ENCODE measurements around the gene FAM171A1.
"Not testable (repeated sequence)": the region's sequence is repeated elsewhere in the genome, so short reads cannot be mapped to it uniquely, and the experiment has no call there.

Gene FAM171A1

DNA sequence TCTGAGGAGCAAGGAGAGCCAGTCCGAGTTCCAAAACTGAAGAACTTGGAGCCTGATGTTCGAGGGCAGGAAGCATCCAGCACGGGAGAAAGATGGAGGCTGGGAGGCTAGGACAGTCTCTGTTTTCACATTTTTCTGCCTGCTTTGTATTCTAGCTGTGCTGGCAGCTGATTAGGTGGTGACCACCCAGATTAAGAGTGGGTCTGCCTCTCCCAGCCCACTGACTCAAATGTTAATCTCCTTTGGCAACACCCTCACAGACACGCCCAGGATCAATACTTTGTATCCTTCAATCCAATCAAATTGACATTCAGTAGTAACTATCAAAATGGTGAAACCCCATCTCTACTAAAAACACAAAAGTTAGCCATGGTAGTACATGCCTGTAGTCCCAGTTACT lies 163.7 kb downstream of the FAM171A1 start:
- H3K27me3 ChIP-seq (replicated peaks; ENCODE audit: control insufficient read depth, insufficient read depth, low read length, poor library complexity, severe bottlenecking); DNase-seq; H3K36me3 ChIP-seq (ENCODE audit: control insufficient read depth, insufficient read depth, low read length); H3K4me3 ChIP-seq (ENCODE audit: insufficient read depth, low read depth, low read length, poor library complexity, severe bottlenecking); H3K9me3 ChIP-seq (ENCODE audit: control insufficient read depth, low read length): not testable (repeated sequence)
- peak overlapping the region; percentile 65 for H3K27ac ChIP-seq (ENCODE audit: insufficient read depth, low read length, poor library complexity, severe bottlenecking)
- peaks cover 32% of the 10 kb centered on the region for H3K4me1 ChIP-seq (ENCODE audit: control insufficient read depth, insufficient read depth, low read length, poor library complexity, severe bottlenecking)

DNA sequence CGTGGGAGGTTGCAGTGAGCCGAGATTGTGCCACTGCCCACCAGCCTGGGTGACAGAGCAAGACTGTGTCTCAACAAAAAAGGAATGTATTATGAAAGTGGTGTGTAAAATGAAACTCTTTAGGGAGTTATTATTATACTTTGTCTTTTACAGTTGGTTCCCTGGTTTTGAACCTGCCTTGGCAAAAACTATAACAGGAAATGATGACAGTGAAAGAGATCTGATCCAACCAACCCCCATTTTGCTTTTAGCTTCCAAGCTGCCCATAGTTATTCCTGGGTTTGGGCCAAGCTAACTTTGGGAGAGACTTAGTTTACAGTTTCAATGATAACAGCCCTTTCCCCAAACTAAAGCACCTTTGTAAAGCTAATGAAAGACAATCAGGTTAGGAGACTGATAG lies 168.4 kb downstream of the FAM171A1 start:
- no peak overlapping the region for H3K4me3 ChIP-seq (ENCODE audit: insufficient read depth, low read depth, low read length, poor library complexity, severe bottlenecking)
- no peaks in the 10 kb centered on the region for H3K27me3 ChIP-seq (replicated peaks; ENCODE audit: control insufficient read depth, insufficient read depth, low read length, poor library complexity, severe bottlenecking)
- no peaks in the 10 kb centered on the region for H3K36me3 ChIP-seq (ENCODE audit: control insufficient read depth, insufficient read depth, low read length)
- H3K4me1 ChIP-seq (ENCODE audit: control insufficient read depth, insufficient read depth, low read length, poor library complexity, severe bottlenecking) = peaks cover 19% of the 10 kb centered on the region
- H3K9me3 ChIP-seq (ENCODE audit: control insufficient read depth, low read length) = no peaks in the 10 kb centered on the region
- no peak for DNase-seq
- H3K27ac ChIP-seq (ENCODE audit: insufficient read depth, low read length, poor library complexity, severe bottlenecking) = no peak overlapping the region

DNA sequence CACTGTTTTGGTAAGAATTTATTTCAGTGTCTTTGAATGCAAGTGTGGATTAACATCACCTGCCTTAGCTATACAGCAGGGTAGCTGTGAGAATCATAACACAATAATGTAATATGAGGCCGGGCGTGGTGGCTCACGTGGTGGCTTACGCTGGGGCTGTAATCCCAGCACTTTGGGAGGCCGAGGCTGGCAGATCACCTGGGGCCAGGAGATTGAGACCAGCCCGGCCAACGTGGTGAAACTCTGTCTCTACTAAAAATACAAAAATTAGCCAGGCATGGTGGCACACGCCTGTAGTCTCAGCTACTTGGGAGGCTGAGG lies 168.8 kb downstream of the FAM171A1 start:
- H3K27me3 ChIP-seq (replicated peaks; ENCODE audit: control insufficient read depth, insufficient read depth, low read length, poor library complexity, severe bottlenecking); H3K4me3 ChIP-seq (ENCODE audit: insufficient read depth, low read depth, low read length, poor library complexity, severe bottlenecking): not testable (repeated sequence)

DNA sequence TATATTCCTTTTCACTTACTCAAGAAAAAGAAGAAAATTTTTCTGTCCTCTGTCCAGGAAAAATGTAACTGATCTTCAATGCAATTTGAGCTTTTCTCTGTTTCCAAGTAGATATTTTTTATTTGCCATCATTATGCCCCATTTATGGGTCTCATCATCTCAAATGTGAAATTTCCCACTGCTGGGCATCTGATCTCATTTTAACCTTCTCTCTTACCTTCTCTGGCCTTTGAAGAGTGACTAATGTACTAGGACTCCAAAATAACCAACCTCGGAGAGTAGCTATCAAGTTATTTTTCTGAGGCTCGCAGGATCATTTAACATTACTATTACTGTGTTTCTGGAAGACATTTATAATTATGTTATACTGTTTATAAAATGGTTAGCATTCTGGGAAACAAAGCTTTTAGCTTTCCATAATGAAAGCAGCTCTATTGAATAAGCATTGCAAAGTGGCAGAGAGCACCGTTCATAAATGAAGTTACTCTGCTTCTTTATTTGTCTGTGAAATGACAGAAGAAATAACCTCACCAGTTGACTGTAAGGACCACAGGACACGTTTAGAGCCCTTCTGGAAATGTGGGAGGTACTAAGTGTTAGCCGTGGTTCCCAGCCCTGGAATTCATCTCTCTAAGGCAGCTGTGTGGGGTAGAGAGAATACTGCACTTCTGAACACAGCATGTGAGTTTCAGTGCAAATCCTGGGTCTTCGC lies 169.3 kb downstream of the FAM171A1 start:
- Histone ChIP-seq H3K27me3 (replicated peaks; ENCODE audit: control insufficient read depth, insufficient read depth, low read length, poor library complexity, severe bottlenecking) (no peaks in the 10 kb centered on the region), H3K27ac (ENCODE audit: insufficient read depth, low read length, poor library complexity, severe bottlenecking) (no peak overlapping the region), H3K9me3 (ENCODE audit: control insufficient read depth, low read length) (no peaks in the 10 kb centered on the region), H3K4me3 (ENCODE audit: insufficient read depth, low read depth, low read length, poor library complexity, severe bottlenecking) (no peak overlapping the region), H3K36me3 (ENCODE audit: control insufficient read depth, insufficient read depth, low read length) (no peaks in the 10 kb centered on the region), H3K4me1 (ENCODE audit: control insufficient read depth, insufficient read depth, low read length, poor library complexity, severe bottlenecking) (peaks cover 15% of the 10 kb centered on the region)
- no peak for DNase-seq

More for the DNA sequence above, 168.8 kb downstream of the FAM171A1 start:
- H3K27ac ChIP-seq (ENCODE audit: insufficient read depth, low read length, poor library complexity, severe bottlenecking); H3K36me3 ChIP-seq (ENCODE audit: control insufficient read depth, insufficient read depth, low read length); H3K9me3 ChIP-seq (ENCODE audit: control insufficient read depth, low read length); DNase-seq: not testable (repeated sequence)
- peaks cover 17% of the 10 kb centered on the region for H3K4me1 ChIP-seq (ENCODE audit: control insufficient read depth, insufficient read depth, low read length, poor library complexity, severe bottlenecking)

DNA sequence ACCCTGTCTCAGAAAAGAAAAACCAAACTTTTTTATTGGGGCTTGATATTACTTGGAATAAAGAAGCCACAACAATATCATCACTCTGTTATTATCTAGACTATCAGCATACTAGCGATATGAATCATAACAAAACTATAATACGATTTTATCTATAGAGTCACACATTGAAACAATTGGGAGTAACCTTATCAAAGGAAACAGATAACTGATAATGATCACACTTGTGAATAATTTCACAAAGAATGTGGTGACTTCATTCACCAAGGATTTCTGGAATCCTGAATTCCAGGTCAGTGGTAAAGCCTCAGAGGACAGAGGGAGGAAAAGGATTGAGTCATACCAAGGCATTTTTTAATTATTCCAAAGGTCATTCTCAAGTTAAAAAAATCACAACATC lies 170.5 kb downstream of the FAM171A1 start:
- no peak overlapping the region for H3K27ac ChIP-seq (ENCODE audit: insufficient read depth, low read length, poor library complexity, severe bottlenecking)
- no peak overlapping the region for H3K4me3 ChIP-seq (ENCODE audit: insufficient read depth, low read depth, low read length, poor library complexity, severe bottlenecking)
- no peaks in the 10 kb centered on the region for H3K27me3 ChIP-seq (replicated peaks; ENCODE audit: control insufficient read depth, insufficient read depth, low read length, poor library complexity, severe bottlenecking)
- H3K4me1 ChIP-seq (ENCODE audit: control insufficient read depth, insufficient read depth, low read length, poor library complexity, severe bottlenecking) = peaks cover 20% of the 10 kb centered on the region
- H3K36me3 ChIP-seq (ENCODE audit: control insufficient read depth, insufficient read depth, low read length) = no peaks in the 10 kb centered on the region
- DNase-seq = no peak
- no peaks in the 10 kb centered on the region for H3K9me3 ChIP-seq (ENCODE audit: control insufficient read depth, low read length)

DNA sequence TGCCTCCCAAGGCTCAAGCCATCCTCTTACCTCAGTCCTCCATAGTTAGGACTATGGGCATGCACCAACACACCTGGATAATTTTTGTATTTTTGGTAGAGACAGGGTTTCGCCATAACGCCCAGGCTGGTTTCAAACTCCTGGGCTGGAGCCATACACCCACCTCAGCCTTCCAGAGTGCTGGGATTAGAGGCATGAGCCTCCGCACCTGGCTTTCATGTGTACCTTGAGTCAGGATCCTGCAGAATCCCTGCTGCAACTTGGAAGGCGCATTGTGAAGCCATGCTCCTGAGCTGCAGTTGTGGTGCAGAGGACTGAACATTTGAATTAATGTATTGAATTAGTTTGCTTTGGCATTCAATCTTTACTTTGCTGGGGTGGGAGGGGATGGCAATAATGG lies 173.2 kb downstream of the FAM171A1 start:
- H3K4me1 ChIP-seq (ENCODE audit: control insufficient read depth, insufficient read depth, low read length, poor library complexity, severe bottlenecking) = peaks cover 21% of the 10 kb centered on the region
- H3K27me3 ChIP-seq (replicated peaks; ENCODE audit: control insufficient read depth, insufficient read depth, low read length, poor library complexity, severe bottlenecking) = no peaks in the 10 kb centered on the region
- H3K36me3 ChIP-seq (ENCODE audit: control insufficient read depth, insufficient read depth, low read length) = no peaks in the 10 kb centered on the region
- no peak overlapping the region for H3K27ac ChIP-seq (ENCODE audit: insufficient read depth, low read length, poor library complexity, severe bottlenecking)
- no peak overlapping the region for H3K4me3 ChIP-seq (ENCODE audit: insufficient read depth, low read depth, low read length, poor library complexity, severe bottlenecking)
- no peaks in the 10 kb centered on the region for H3K9me3 ChIP-seq (ENCODE audit: control insufficient read depth, low read length)
- no peak for DNase-seq

DNA sequence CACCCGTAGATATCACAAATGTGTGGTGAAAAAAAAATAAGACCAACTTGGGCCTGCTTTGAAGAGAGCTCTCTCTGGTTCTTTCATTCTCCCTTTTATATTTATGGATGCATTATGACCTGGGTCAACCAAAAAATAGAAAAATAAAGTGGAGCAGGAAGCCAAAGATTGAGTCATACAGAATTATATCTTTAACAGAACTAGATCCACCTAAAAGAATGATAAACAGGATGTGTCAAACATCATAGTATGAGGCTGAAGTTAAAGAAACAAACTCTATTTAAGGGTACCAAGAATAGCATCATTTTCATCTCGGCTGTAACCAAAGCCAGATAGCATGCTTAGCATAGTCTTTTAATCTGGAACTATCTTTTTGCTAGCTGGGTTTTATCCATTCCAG lies 173.8 kb downstream of the FAM171A1 start:
- peaks cover 21% of the 10 kb centered on the region for H3K4me1 ChIP-seq (ENCODE audit: control insufficient read depth, insufficient read depth, low read length, poor library complexity, severe bottlenecking)
- H3K4me3 ChIP-seq (ENCODE audit: insufficient read depth, low read depth, low read length, poor library complexity, severe bottlenecking) = no peak overlapping the region
- DNase-seq = no peak
- no peaks in the 10 kb centered on the region for H3K36me3 ChIP-seq (ENCODE audit: control insufficient read depth, insufficient read depth, low read length)
- H3K27ac ChIP-seq (ENCODE audit: insufficient read depth, low read length, poor library complexity, severe bottlenecking) = no peak overlapping the region
- no peaks in the 10 kb centered on the region for H3K9me3 ChIP-seq (ENCODE audit: control insufficient read depth, low read length)
- H3K27me3 ChIP-seq (replicated peaks; ENCODE audit: control insufficient read depth, insufficient read depth, low read length, poor library complexity, severe bottlenecking) = no peaks in the 10 kb centered on the region

DNA sequence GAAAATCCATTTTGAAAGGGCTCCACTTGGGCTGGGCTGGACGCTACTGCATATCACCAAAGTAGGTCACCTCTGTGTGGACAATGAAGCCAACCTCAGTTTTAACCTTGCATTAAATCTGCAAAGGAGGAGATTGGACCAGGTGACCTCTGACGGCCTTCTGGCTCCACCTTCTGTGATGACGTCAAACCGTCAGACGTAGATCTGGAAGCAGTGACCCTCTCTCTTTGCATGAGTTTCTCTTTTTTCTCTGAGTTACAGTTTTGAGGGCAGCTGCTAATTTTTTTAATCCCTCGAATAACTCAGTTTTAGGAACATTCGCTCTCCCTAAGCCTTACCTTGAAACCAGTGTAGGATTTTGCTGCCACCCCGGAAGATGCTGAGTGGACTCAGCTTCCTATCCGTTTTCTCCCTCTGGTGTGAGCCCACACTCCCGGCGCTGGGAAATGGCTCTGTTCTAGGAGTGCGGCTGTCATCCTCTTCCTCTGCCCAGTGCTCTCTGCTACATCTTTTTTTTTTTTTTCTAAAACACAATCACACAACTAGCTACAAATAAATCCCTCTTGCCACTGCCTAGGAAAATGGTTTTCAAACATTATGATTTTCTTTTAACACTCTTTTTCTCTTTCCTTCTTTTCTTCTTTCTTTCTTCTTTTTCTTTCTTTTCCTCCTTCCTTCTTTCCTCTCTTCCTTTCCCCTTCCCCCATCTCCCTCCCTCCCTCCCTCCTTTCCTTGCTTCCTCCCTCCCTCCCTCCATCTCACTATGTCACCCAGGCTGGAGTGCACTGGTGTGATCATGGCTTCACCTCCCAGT lies 174.9 kb downstream of the FAM171A1 start:
- Histone ChIP-seq H3K4me1 (ENCODE audit: control insufficient read depth, insufficient read depth, low read length, poor library complexity, severe bottlenecking) (peaks cover 21% of the 10 kb centered on the region), H3K27ac (ENCODE audit: insufficient read depth, low read length, poor library complexity, severe bottlenecking) (no peak overlapping the region), H3K9me3 (ENCODE audit: control insufficient read depth, low read length) (no peaks in the 10 kb centered on the region), H3K27me3 (replicated peaks; ENCODE audit: control insufficient read depth, insufficient read depth, low read length, poor library complexity, severe bottlenecking) (no peaks in the 10 kb centered on the region), H3K4me3 (ENCODE audit: insufficient read depth, low read depth, low read length, poor library complexity, severe bottlenecking) (no peak overlapping the region), H3K36me3 (ENCODE audit: control insufficient read depth, insufficient read depth, low read length) (no peaks in the 10 kb centered on the region)
- no peak for DNase-seq

DNA sequence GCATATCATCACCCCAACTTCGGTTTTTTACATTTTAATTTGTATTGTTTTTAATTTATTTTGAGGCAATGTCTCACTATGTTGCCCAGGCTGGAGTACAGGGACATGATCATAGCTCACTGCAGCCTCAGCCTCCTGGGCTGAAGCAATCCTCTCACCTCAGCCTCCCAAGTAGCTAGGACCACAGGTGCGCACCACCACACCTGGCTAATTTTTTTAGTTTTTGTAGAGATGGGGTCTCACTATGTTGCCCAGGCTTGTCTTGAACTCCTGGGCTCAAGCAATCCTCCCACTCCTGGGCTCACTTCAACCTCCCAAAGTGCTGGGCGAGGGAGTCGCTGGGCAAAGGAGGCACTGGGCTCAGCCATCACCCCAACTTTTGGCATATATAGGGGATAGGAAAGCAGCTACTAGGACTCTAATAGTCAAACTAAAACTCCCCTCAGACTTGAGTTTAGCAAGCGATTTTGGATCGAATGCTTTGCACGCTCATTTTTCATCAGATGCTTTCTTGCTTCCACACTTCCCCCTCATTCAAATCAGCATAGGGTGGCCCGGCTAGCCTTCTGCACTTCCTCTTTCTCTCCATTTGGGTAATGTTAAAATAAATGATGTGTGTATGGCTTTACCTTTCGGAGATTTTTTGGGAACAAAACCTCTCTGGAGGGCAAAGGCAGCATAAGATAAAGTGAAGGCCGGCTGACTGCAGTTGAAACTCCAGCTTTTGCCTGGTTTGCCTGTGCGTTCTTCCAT lies 181.8 kb downstream of the FAM171A1 start:
- Histone ChIP-seq H3K27ac (ENCODE audit: insufficient read depth, low read length, poor library complexity, severe bottlenecking) (no peak overlapping the region), H3K4me1 (ENCODE audit: control insufficient read depth, insufficient read depth, low read length, poor library complexity, severe bottlenecking) (peaks cover 8% of the 10 kb centered on the region), H3K4me3 (ENCODE audit: insufficient read depth, low read depth, low read length, poor library complexity, severe bottlenecking) (no peak overlapping the region), H3K9me3 (ENCODE audit: control insufficient read depth, low read length) (no peaks in the 10 kb centered on the region), H3K36me3 (ENCODE audit: control insufficient read depth, insufficient read depth, low read length) (no peaks in the 10 kb centered on the region), H3K27me3 (replicated peaks; ENCODE audit: control insufficient read depth, insufficient read depth, low read length, poor library complexity, severe bottlenecking) (no peaks in the 10 kb centered on the region)
- no peak for DNase-seq

DNA sequence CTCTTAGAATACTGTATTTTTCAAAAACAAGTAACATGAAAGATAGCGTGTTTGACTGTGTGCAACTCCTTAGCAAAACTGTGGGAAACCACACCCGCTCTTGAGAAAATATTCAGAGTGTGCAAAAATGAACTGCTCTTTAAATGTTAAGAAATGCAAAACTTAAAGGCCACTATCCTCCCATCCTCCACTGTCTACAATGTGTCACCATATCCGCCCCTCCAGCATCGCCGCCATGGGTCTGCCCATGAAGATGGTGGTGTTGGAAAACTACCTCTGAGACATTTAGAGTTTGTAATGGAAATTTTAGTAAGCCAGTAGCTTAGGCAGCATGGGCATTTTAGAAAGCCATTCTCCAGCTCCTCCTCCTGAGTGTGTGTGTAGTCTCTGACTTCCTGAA lies 182.5 kb downstream of the FAM171A1 start:
- H3K36me3 ChIP-seq (ENCODE audit: control insufficient read depth, insufficient read depth, low read length) = no peaks in the 10 kb centered on the region
- H3K9me3 ChIP-seq (ENCODE audit: control insufficient read depth, low read length) = no peaks in the 10 kb centered on the region
- peak overlapping the region; percentile 16 for H3K4me3 ChIP-seq (ENCODE audit: insufficient read depth, low read depth, low read length, poor library complexity, severe bottlenecking)
- peaks cover 8% of the 10 kb centered on the region for H3K4me1 ChIP-seq (ENCODE audit: control insufficient read depth, insufficient read depth, low read length, poor library complexity, severe bottlenecking)
- H3K27me3 ChIP-seq (replicated peaks; ENCODE audit: control insufficient read depth, insufficient read depth, low read length, poor library complexity, severe bottlenecking) = no peaks in the 10 kb centered on the region
- H3K27ac ChIP-seq (ENCODE audit: insufficient read depth, low read length, poor library complexity, severe bottlenecking) = no peak overlapping the region
- no peak for DNase-seq
